GM18909 (cell line): ENCODE measurements around the gene CALM1.

Source experiments
- ATAC-seq: cut with Tn5 transposase; IDR thresholded peaks from one replicate; pipeline ENCODE4 v1.9.1; 2021; ENCODE audit warnings: mild to moderate bottlenecking; ENCODE audit not compliant: unreplicated experiment, poor library complexity

The CALM1 gene

GRCh38 chr14:90407230-90407629 lies 10.4 kb downstream of the CALM1 start:
- no peak for ATAC-seq

GRCh38 chr14:90408713-90409112 lies 11.9 kb downstream of the CALM1 start:
- ATAC-seq: no peak

- no peak for ATAC-seq
These were observed 12.4 kb downstream of the CALM1 start for GRCh38 chr14:90409209-90409730.

GRCh38 chr14:90412058-90412457 lies 15.2 kb downstream of the CALM1 start:
- ATAC-seq: no peak

- no peak for ATAC-seq
These were observed 19.9 kb downstream of the CALM1 start for GRCh38 chr14:90416720-90417119.

GRCh38 chr14:90418053-90418452 lies 21.2 kb downstream of the CALM1 start:
- no peak for ATAC-seq

- no peak for ATAC-seq
These were observed 22.4 kb downstream of the CALM1 start for GRCh38 chr14:90419200-90419599.

GRCh38 chr14:90421001-90421631 lies 24.3 kb downstream of the CALM1 start:
- ATAC-seq: no peak

- no peak for ATAC-seq
These were observed 24.8 kb downstream of the CALM1 start for GRCh38 chr14:90421632-90422020.

GRCh38 chr14:90423166-90423565 lies 26.3 kb downstream of the CALM1 start:
- no peak for ATAC-seq

GRCh38 chr14:90424075-90424474 lies 27.2 kb downstream of the CALM1 start:
- no peak for ATAC-seq

- ATAC-seq: no peak
These were observed 28.0 kb downstream of the CALM1 start for GRCh38 chr14:90424686-90425372.

- no peak for ATAC-seq
These were observed 28.6 kb downstream of the CALM1 start for GRCh38 chr14:90425373-90425879.

GRCh38 chr14:90426031-90426540 lies 29.3 kb downstream of the CALM1 start:
- ATAC-seq: no peak

- ATAC-seq: no peak
These were observed 29.8 kb downstream of the CALM1 start for GRCh38 chr14:90426663-90427062.

GRCh38 chr14:90427848-90428426 lies 31.1 kb downstream of the CALM1 start:
- no peak for ATAC-seq

- no peak for ATAC-seq
These were observed 31.8 kb downstream of the CALM1 start for GRCh38 chr14:90428676-90429075.

GRCh38 chr14:90429236-90429635 lies 32.4 kb downstream of the CALM1 start:
- no peak for ATAC-seq

- no peak for ATAC-seq
These were observed 32.9 kb downstream of the CALM1 start for GRCh38 chr14:90429754-90430153.

- no peak for ATAC-seq
These were observed 37.7 kb downstream of the CALM1 start for GRCh38 chr14:90434370-90435020.

GRCh38 chr14:90438841-90439240 lies 42.0 kb downstream of the CALM1 start:
- no peak for ATAC-seq
